Transverse colon (tissue), 4 donors: ENCODE results near the gene ZNF791. TPM values are rescaled to one million over a fixed set of nuclear protein-coding genes. Genes with fewer than 3 reads are reported as not detected.
"Not testable (repeated sequence)": the region's sequence is repeated elsewhere in the genome, so short reads cannot be mapped to it uniquely, and the experiment has no call there.

Experiments
- DNase-seq: peaks from one replicate; pipeline ENCODE4 v3.0.0-alpha.2; 2019
- H3K27ac ChIP-seq, 4 donors: fragments of 200-600 bp; sonication (generic); 2 replicates each; pipeline ENCODE4 v1.5.1; 2016 to 2018; ENCODE audit warnings: inconsistent platforms in 4 of 4
- H3K27me3 ChIP-seq: fragments of 200-600 bp; sonication (generic); 2 replicates; pipeline ENCODE4 v1.5.1; 2017; ENCODE audit warnings: inconsistent platforms
- H3K36me3 ChIP-seq, 4 donors: fragments of 200-600 bp; sonication (generic); 2 replicates each; pipeline ENCODE4 v1.5.1; 2017 to 2019; ENCODE audit warnings: inconsistent platforms in 4 of 4
- H3K4me1 ChIP-seq, 4 donors: fragments of 200-600 bp; sonication (generic); 2 replicates each; pipeline ENCODE4 v1.5.1; 2017 to 2020; ENCODE audit warnings: inconsistent platforms in 4 of 4
- H3K4me3 ChIP-seq, 4 donors: fragments of 200-600 bp; sonication (generic); 1 replicate in 1 of 4; 2 replicates in 3 of 4; pipeline versions ENCODE4 v1.5.1 to v1.6.1; 2017 to 2019; ENCODE audit warnings: inconsistent platforms in 4 of 4
- H3K9me3 ChIP-seq, 2 donors: fragments of 200-600 bp; sonication (generic); 2 replicates each; pipeline ENCODE4 v1.5.1; 2017 to 2019; ENCODE audit warnings: inconsistent platforms in 2 of 2
- EP300 ChIP-seq: sonication (generic); formaldehyde crosslinking; IDR thresholded peaks from one replicate; pipeline ENCODE4 v1.6.1; 2017; ENCODE audit warnings: antibody characterized with exemption, low read depth
- POLR2A ChIP-seq: fragments of 450-650 bp; IDR thresholded peaks from one replicate; pipeline ENCODE4 v1.6.1; 2016; ENCODE audit warnings: antibody characterized with exemption, mild to moderate bottlenecking, moderate library complexity
- POLR2AphosphoS5 ChIP-seq, 3 donors: sonication (generic); formaldehyde crosslinking; IDR thresholded peaks; one replicate each; pipeline ENCODE4 v1.6.1; 2016; ENCODE audit warnings: antibody characterized with exemption in 3 of 3
- WGBS, 2 donors: methylation state at CpG; one replicate each; pipeline ENCODE4 v1.1.5; 2018; ENCODE audit warnings: low coverage in 1 of 2; 5-methylcytosine and 5-hydroxymethylcytosine counted together
- in situ Hi-C, 4 donors: fragments of 200-750 bp; cut with MboI; loops; one replicate each; pipeline versions ENCODE4 v1.15.0 to v1.15.1; 2017; ENCODE audit warnings: low sequenced_read_pairs in 3 of 4, low pct_ligation_motif_present in 1 of 4, low pct_unique_long_range_greater_than_20kb in 1 of 4
- intact Hi-C: fragments of 100-400 bp; cut with DNase I; formaldehyde crosslinking; loops from one replicate; pipeline ENCODE4 v1.15.1; 2023; ENCODE audit warnings: low total_unique reads
- total RNA-seq, 4 donors: library from RNA; depleted of rRNA; stranded (reverse); fragments of >200 nt; gene quantifications; one replicate each; pipeline ENCODE4 v1.1.0, GENCODE V29; 2016
- TF ChIP-seq, protein P1 (sequence below), 5 experiments: fragments of 200-600 bp in 3 of 5; fragments of 450-650 bp in 2 of 5; sonication (generic) in 3 of 5; IDR thresholded peaks; 1 replicate in 2 of 5; 2 replicates in 3 of 5; pipeline ENCODE4 v1.5.1; 2016 to 2017; ENCODE audit warnings: antibody characterized with exemption in 5 of 5, inconsistent platforms in 3 of 5, mild to moderate bottlenecking in 2 of 5, moderate library complexity in 1 of 5

Gene ZNF791
- total RNA-seq, result 10 to 100 TPM; 17.5 to 83.0 (median 24.9) TPM

DNA sequence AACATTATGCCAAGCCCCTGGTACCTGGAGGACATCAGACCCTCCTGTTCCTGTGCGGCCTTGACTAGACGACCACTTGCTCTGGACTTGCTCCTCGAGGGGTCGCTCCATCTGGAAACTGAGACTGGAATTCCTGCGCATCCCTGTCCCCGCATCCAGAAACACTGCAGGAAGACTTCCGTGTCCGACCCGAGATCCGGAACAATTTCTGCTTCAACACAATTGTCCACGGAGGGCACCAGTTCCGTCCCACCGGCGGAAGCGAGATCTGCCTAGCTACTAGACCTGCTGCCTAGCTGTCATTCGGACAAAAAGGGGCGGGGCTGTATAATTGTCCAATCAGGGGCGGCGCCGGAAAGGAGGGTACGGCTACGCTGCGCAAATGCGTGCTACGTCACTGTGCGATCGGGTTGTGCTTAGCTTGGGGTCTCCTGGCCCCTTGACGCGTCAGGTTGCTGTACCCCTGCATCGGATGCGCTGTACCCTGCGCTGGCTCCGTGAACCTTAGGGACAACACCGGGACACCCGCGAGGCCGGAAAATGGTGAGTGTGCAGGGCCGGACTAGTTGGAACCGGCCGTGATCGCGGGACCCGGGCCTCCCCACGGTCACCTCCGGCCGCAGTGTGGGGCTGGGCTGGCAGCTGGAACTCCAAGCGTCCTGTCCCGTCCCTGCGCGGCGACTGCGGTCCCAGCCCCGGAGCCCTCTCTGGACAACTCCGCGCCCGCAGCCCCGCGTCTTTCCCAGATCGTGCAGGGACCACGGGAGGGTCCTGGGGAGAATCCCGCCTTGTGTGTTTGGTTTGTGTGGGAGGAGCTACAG is at the start of gene ZNF791, which contains the start of gene ZNF490:
ZNF791 (plus strand) TSS at position 381 of the 821 bp plus-strand sequence; CDS start at position 541, 160 bp downstream.
ZNF490 (minus strand) TSS at position 274 of the 821 bp plus-strand sequence; CDS start at position 141, 133 bp downstream.
- Histone ChIP-seq H3K27me3 (no peaks in the 10 kb centered on the region), H3K36me3 (peaks cover 0 to 12% (median 0%) of the 10 kb centered on the region in 4 donors), H3K9me3 (no peaks in the 10 kb centered on the region), H3K4me1 (peaks cover 0 to 42% (median 20%) of the 10 kb centered on the region in 4 donors), H3K27ac (peak within 1 kb of the TSS; percentile 96 to 99 (median 99)), H3K4me3 (peak within 1 kb of the TSS; percentile 81 to 96 (median 86))
- TF ChIP-seq POLR2AphosphoS5 (IDR thresholded peaks at IDR 0.05), result peak; percentile 93 to 97 (median 96)
- TF ChIP-seq POLR2A, result peak; percentile 92
- TF ChIP-seq EP300, result peak; percentile 43
- TF ChIP-seq, protein P1, sequence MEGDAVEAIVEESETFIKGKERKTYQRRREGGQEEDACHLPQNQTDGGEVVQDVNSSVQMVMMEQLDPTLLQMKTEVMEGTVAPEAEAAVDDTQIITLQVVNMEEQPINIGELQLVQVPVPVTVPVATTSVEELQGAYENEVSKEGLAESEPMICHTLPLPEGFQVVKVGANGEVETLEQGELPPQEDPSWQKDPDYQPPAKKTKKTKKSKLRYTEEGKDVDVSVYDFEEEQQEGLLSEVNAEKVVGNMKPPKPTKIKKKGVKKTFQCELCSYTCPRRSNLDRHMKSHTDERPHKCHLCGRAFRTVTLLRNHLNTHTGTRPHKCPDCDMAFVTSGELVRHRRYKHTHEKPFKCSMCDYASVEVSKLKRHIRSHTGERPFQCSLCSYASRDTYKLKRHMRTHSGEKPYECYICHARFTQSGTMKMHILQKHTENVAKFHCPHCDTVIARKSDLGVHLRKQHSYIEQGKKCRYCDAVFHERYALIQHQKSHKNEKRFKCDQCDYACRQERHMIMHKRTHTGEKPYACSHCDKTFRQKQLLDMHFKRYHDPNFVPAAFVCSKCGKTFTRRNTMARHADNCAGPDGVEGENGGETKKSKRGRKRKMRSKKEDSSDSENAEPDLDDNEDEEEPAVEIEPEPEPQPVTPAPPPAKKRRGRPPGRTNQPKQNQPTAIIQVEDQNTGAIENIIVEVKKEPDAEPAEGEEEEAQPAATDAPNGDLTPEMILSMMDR (IDR thresholded peaks at IDR 0.05), result no peak
- in situ Hi-C loops, result no loop called here
- DNase-seq, result peak; percentile 99
- WGBS, 2 donors, result 0% methylated on average over 7 to 49 of the region's 61 CpGs
- intact Hi-C loops, result no loop called here

DNA sequence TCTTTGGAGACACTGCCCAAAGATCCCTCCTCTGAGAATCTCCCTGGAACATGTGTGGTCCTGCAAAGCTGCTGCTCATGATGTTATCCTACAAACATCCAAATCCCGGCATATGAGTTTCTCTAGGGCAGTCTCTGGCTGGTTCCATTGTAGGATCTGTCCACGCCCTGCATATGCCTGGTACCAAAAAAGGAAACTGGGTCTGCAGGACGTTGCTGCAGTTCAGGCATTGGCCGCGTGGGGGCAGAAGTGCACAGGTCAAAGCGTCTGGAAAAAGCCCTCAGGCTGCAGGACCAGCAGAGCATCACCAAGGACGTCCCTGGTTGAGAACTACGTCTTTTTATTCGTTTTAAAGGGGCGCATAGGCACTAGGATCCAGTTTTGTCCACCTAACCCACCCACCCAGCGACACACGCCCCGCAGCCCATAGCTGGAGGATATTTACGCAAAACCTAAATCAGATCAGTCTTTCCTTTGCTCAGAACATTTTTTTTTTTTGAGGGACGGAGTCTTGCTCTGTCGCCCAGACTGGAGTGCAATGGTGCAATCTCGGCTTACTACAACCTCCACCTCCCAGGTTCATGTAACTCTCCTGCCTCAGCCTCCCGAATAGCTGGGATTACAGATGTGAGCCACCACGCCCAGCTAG is 46.6 kb upstream of the ZNF791 start:
- peak; percentile 92 for DNase-seq
- TF ChIP-seq EP300 (no peak), POLR2AphosphoS5 (IDR thresholded peaks at IDR 0.05) (no peak)
- TF ChIP-seq, protein P1 (IDR thresholded peaks at IDR 0.05), result peak; percentile 90 to 99 (median 96)
- Histone ChIP-seq H3K27me3 (no peaks in the 10 kb centered on the region), H3K27ac (peak overlapping the region in 3 of 4 donors; percentile 20 to 55 (median 52)), H3K36me3 (no peaks in the 10 kb centered on the region), H3K4me3 (no peak overlapping the region), H3K9me3 (no peaks in the 10 kb centered on the region), H3K4me1 (peaks cover 0 to 6% (median 0%) of the 10 kb centered on the region in 4 donors)
- 18 to 70% methylated on average over 2 to 19 of the region's 19 CpGs for WGBS, 2 donors
- in situ Hi-C loops, result loop anchor here in 3 of 4 donors (10.0 kb wide), 1 partner anchor 111 kb away; no protein-coding TSS in a partner anchor
- intact Hi-C loops, result no loop called here

DNA sequence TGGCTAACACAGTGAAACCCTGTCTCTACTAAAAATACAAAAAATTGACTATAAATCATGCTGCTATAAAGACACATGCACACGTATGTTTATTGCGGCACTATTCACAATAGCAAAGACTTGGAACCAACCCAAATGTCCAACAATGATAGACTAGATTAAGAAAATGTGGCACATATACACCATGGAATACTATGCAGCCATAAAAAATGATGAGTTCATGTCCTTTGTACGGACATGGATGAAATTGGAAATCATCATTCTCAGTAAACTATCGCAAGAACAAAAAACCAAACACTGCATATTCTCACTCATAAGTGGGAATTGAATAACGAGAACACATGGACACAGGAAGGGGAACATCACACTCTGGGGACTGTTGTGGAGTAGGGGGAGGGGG is 44.3 kb upstream of the ZNF791 start:
- H3K4me3 ChIP-seq, H3K4me1 ChIP-seq, H3K27me3 ChIP-seq, H3K27ac ChIP-seq, intact Hi-C loops, H3K36me3 ChIP-seq, H3K9me3 ChIP-seq, DNase-seq: not testable (repeated sequence)
- 86 to 90% methylated on average over 3 to 5 of the region's 5 CpGs for WGBS, 2 donors
- in situ Hi-C loops, result loop anchor here in 3 of 4 donors (10.0 kb wide), 1 partner anchor 108 kb away; no protein-coding TSS in a partner anchor

DNA sequence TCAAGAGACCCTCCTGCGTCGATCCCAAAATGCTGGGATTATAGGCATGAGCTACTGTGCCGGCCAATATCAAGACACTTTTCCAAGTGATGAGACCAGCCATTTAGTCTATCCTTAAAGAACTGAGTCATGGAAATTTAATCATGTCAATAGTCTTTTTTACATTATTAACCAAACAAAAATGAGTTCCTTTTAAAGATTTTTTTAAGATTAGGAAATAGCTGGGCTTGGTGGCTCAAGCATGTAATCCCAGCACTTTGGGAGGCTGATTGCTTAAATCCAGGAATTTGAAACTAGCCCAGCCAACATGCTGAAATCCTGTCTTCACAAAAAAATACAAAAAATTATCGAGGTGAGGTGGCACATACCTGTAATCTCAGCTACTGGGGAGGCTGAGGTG is 42.8 kb upstream of the ZNF791 start:
- Histone ChIP-seq H3K4me1 (peaks cover 0 to 6% (median 0%) of the 10 kb centered on the region in 4 donors), H3K36me3 (no peaks in the 10 kb centered on the region), H3K27me3 (no peaks in the 10 kb centered on the region), H3K27ac (no peak overlapping the region), H3K4me3 (no peak overlapping the region), H3K9me3 (no peaks in the 10 kb centered on the region)
- 79 to 100% methylated on average over 1 to 4 of the region's 4 CpGs for WGBS, 2 donors
- no peak for TF ChIP-seq POLR2A
- TF ChIP-seq POLR2AphosphoS5 (IDR thresholded peaks at IDR 0.05), result no peak
- in situ Hi-C loops, result loop anchor here in 3 of 4 donors (10.0 kb wide), 1 partner anchor 107 kb away; no protein-coding TSS in a partner anchor
- intact Hi-C loops, result no loop called here
- DNase-seq, result no peak

DNA sequence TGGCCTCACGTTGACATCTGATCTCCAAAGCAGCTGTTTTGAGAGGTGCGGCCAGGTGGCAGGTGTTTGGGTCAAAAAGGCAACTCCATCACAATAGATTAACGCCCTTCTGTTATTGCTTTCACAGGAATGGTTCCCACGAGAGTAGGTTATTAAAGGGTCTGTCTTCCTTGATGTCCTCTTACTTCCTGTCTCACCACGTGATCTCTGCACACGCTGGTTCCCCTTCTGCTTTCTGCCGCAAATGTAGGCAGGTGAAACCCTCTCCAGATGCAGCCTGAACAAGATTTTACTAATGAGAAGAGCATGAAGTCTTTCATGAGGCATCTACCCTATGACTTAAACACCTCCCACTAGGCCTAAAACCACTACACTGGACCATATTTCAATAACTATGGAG is 36.7 kb upstream of the ZNF791 start:
- Histone ChIP-seq H3K27me3 (no peaks in the 10 kb centered on the region), H3K27ac (no peak overlapping the region), H3K9me3 (no peaks in the 10 kb centered on the region), H3K36me3 (no peaks in the 10 kb centered on the region), H3K4me1 (no peaks in the 10 kb centered on the region), H3K4me3 (no peak overlapping the region)
- peak; percentile 16 for DNase-seq
- TF ChIP-seq POLR2AphosphoS5 (IDR thresholded peaks at IDR 0.05) (no peak), EP300 (no peak), POLR2A (no peak)
- TF ChIP-seq, protein P1 (IDR thresholded peaks at IDR 0.05), result no peak
- in situ Hi-C loops (no loop called here), intact Hi-C loops (loop anchor here (10.0 kb wide), 1 partner anchor 101 kb away; no protein-coding TSS in a partner anchor)
- WGBS, 2 donors, result 33 to 43% methylated on average over 1 to 7 of the region's 7 CpGs
